Osteoblast (primary cell): ENCODE data around the gene ITGAE. TPM values are rescaled to one million over a fixed set of nuclear protein-coding genes. Genes with fewer than 3 reads are reported as not detected.
"Not testable (repeated sequence)": the region's sequence is repeated elsewhere in the genome, so short reads cannot be mapped to it uniquely, and the experiment has no call there.

ENCODE experiments used
- DNase-seq: peaks from one replicate; pipeline ENCODE4 v3.0.0; 2011; ENCODE audit warnings: low spot score, mixed read lengths; ENCODE audit not compliant: insufficient read length; ENCODE audit errors: missing footprints
- H2AFZ ChIP-seq: 2 replicates; pipeline ENCODE4 v1.6.0; 2011; ENCODE audit warnings: mild to moderate bottlenecking, low read length
- H3K27ac ChIP-seq: 2 replicates; pipeline ENCODE4 v1.5.1; 2011; ENCODE audit warnings: mild to moderate bottlenecking, low read depth, low read length, moderate library complexity
- H3K27me3 ChIP-seq: 2 replicates; pipeline ENCODE4 v1.6.0; 2012; ENCODE audit warnings: mild to moderate bottlenecking, control low read depth, inconsistent platforms, low read length, moderate library complexity; ENCODE audit not compliant: insufficient read depth
- H3K36me3 ChIP-seq: 2 replicates; pipeline ENCODE4 v1.5.1; 2011; ENCODE audit warnings: mild to moderate bottlenecking, low read length, control low read depth, moderate library complexity; ENCODE audit not compliant: insufficient read depth
- H3K4me1 ChIP-seq: 2 replicates; pipeline ENCODE4 v1.5.1; 2011; ENCODE audit warnings: mild to moderate bottlenecking, low read length, control low read depth, moderate library complexity; ENCODE audit not compliant: insufficient read depth
- H3K4me2 ChIP-seq: 2 replicates; pipeline ENCODE4 v1.6.0; 2011; ENCODE audit warnings: mild to moderate bottlenecking, low read length; ENCODE audit not compliant: insufficient read depth
- H3K4me3 ChIP-seq: fragments of 200-600 bp; sonication (generic); 3 replicates; pipeline ENCODE4 v1.5.1; 2012; ENCODE audit warnings: mild to moderate bottlenecking, low read length, inconsistent platforms; ENCODE audit not compliant: insufficient read depth
- H3K79me2 ChIP-seq: 2 replicates; pipeline ENCODE4 v1.6.0; 2012; ENCODE audit warnings: mild to moderate bottlenecking, low read length, control low read depth, inconsistent platforms; ENCODE audit not compliant: insufficient read depth
- H3K9me3 ChIP-seq: 2 replicates; pipeline ENCODE4 v1.5.1; 2011; ENCODE audit warnings: low read depth, low read length, control low read depth
- H4K20me1 ChIP-seq: 2 replicates; pipeline ENCODE4 v1.6.0; 2012; ENCODE audit warnings: mild to moderate bottlenecking, low read length, control low read depth; ENCODE audit not compliant: insufficient read depth
- total RNA-seq: library from RNA; depleted of rRNA; stranded (reverse); fragments of >200 nt; gene quantifications from 2 replicates; pipeline ENCODE4 v1.2.3, GENCODE V29; 2012
- TF ChIP-seq, protein P1 (sequence below): IDR thresholded peaks from 2 replicates; pipeline ENCODE4 v1.5.1; 2011; ENCODE audit warnings: mild to moderate bottlenecking, low read depth, low read length, moderate library complexity; ENCODE audit errors: extremely low read depth

The ITGAE gene
- total RNA-seq, 1 donor: 10.5 TPM

DNA sequence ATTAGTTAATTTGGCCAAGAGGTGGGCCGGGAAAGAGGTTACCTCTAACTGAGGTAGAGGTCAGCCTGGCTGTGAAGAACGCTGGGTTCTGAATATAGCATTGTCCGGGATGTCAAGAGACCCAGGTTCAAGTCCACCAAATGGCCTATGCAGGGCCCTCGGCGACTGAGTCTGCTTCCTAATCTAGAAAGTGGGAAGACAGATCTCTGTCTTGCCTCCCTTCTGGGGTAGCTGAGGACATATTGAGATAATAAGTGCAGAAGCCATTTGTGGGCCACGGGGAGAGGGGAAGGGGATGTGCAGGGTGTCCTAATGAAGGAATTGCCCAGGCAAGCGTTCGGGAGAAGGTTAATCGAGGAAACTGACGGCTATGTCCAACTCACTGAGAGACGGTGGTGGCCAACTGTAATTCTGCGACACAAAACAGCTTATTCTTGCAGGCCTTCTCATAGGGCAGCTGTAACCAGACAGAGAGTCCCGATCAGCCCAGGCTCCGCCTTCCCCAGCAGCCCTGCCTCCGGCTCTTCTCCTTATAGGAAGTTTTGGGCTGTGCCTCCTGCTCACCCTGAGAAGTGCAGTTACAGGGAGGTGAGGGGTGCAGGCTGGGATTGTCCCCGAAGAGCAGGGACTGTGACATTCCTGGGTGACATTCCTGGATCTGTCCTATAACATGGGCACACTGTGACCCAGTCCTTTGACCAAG lies 61.4 kb downstream of the ITGAE start:
- TF ChIP-seq, protein P1, sequence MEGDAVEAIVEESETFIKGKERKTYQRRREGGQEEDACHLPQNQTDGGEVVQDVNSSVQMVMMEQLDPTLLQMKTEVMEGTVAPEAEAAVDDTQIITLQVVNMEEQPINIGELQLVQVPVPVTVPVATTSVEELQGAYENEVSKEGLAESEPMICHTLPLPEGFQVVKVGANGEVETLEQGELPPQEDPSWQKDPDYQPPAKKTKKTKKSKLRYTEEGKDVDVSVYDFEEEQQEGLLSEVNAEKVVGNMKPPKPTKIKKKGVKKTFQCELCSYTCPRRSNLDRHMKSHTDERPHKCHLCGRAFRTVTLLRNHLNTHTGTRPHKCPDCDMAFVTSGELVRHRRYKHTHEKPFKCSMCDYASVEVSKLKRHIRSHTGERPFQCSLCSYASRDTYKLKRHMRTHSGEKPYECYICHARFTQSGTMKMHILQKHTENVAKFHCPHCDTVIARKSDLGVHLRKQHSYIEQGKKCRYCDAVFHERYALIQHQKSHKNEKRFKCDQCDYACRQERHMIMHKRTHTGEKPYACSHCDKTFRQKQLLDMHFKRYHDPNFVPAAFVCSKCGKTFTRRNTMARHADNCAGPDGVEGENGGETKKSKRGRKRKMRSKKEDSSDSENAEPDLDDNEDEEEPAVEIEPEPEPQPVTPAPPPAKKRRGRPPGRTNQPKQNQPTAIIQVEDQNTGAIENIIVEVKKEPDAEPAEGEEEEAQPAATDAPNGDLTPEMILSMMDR: no peak

DNA sequence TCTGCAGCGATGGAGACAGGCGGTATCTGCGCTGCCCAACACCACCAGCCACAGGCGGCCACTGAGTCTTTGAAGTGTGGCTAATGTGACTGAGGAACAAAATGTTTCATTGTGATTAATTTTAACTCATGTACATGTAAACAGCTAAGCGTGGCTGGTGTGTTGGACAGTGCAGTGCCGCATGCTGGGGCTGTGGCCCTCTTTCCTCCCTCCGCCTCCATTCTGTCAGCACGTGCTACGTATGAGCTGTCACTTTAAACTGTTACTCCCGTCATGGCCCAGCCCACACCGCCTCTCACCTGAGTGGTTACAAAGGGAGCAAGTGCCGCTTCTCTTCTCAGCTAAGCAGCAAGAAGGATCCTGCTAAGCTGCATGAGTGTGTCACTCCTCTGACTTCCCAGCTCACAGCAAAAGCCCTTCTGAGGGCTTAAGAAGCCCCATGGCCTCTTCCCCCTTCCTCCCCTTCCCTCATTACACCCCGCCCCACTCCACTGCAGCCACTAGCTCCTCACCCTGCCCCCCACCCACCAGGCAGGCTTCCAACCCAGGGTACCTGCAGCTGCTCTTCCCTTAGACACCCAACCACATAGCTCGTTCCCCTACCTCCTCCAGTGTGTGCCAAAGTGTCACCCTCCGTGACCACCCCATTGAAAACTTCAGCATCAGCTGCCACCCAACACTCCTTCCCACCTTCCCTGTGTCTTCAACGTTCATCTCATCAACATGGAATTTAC lies 62.3 kb downstream of the ITGAE start:
- Histone ChIP-seq H3K4me3 (peak overlapping the region; percentile 55), H3K79me2 (no peaks in the 10 kb centered on the region), H4K20me1 (no peaks in the 10 kb centered on the region), H2AFZ (peak overlapping the region; percentile 50), H3K27me3 (no peaks in the 10 kb centered on the region), H3K4me1 (peaks cover 8% of the 10 kb centered on the region), H3K4me2 (peak overlapping the region; percentile 82), H3K36me3 (no peaks in the 10 kb centered on the region), H3K27ac (no peak overlapping the region), H3K9me3 (no peaks in the 10 kb centered on the region)
- TF ChIP-seq, protein P1: no peak
- DNase-seq: peak; percentile 21

More for the DNA sequence above, 61.4 kb downstream of the ITGAE start:
- Histone ChIP-seq H3K9me3 (no peaks in the 10 kb centered on the region), H4K20me1 (no peaks in the 10 kb centered on the region), H3K79me2 (no peaks in the 10 kb centered on the region), H2AFZ (no peak overlapping the region), H3K4me1 (peaks cover 8% of the 10 kb centered on the region), H3K36me3 (no peaks in the 10 kb centered on the region), H3K4me3 (no peak overlapping the region), H3K27ac (no peak overlapping the region), H3K4me2 (no peak overlapping the region), H3K27me3 (no peaks in the 10 kb centered on the region)
- DNase-seq: peak; percentile 13

DNA sequence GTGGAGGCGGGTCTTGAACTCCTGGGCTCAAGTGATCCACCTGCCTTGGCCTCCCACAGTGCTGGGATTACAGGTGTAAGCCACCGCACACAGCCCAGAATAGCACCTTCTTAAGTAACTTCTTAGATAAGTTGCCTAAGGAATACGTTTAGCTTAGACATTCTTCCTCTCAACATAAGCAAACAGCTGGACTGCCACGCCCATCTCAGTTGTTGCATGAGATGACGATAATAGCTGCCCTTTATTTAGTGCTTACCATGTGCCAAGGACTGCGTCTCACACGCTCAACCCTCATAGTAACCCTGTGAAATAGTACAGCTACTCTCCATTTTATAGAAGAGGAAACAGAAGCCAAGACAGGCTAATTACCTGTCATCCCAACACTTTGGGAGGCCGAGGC lies 65.5 kb downstream of the ITGAE start:
- no peak overlapping the region for H2AFZ ChIP-seq
- no peaks in the 10 kb centered on the region for H3K36me3 ChIP-seq
- H3K4me1 ChIP-seq: peaks cover 23% of the 10 kb centered on the region
- no peaks in the 10 kb centered on the region for H4K20me1 ChIP-seq
- H3K4me2 ChIP-seq: no peak overlapping the region
- no peaks in the 10 kb centered on the region for H3K27me3 ChIP-seq
- no peak overlapping the region for H3K27ac ChIP-seq
- no peaks in the 10 kb centered on the region for H3K79me2 ChIP-seq
- DNase-seq: no peak
- H3K4me3 ChIP-seq: no peak overlapping the region
- H3K9me3 ChIP-seq: no peaks in the 10 kb centered on the region
- TF ChIP-seq, protein P1: no peak

DNA sequence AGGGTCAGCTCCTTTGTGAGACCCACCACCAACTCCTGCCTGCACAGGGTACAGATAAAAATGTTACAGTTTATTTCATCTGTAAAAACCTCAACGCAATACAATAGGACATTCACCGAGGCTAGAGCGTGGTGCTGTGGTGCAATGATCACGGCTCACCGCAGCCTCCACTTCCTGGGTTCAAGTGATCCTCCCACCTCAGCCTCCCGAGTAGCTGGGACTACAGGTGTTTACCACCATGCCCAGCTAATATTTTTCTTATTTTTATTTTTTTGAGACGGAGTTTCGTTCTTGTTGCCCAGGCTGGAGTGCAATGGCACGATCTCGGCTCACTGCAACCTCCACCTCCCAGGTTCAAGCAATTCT lies 66.1 kb downstream of the ITGAE start:
- peaks cover 24% of the 10 kb centered on the region for H3K4me1 ChIP-seq
- H3K27me3 ChIP-seq, DNase-seq, H3K36me3 ChIP-seq, H2AFZ ChIP-seq, H3K79me2 ChIP-seq, H3K9me3 ChIP-seq, H3K4me3 ChIP-seq, H4K20me1 ChIP-seq, H3K4me2 ChIP-seq, H3K27ac ChIP-seq: not testable (repeated sequence)
